Measurements from ENCODE around the gene F10.

DNA sequence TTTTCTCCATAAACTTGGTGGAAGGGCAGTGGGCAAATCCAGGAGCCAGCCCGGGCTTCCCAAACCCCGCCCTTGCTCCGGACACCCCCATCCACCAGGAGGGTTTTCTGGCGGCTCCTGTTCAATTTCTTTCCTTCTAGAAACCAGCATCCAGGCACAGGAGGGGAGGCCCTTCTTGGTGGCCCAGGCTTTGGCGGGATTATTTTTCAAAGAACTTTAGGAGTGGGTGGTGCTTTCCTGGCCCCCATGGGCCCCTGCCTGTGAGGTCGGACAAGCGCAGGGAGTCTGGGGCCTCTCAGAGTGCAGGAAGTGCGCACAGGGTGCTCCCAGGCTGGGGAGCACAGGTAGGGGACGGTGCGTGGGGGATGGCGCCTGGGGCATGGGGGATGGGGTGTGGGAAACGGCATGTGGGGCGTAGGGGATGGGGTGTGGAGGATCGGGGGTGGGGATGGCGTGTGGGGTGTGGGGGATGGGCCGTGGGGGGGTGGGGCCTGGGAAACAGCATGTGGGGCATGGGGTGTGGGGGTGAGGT, 16.6 kb upstream of the F10 start:
- no peak for TF ChIP-seq EZH2 (IDR thresholded peaks at IDR 0.05; ENCODE audit: borderline replicate concordance, low read depth, low read length, poor library complexity, severe bottlenecking)
- TF ChIP-seq, protein P1, sequence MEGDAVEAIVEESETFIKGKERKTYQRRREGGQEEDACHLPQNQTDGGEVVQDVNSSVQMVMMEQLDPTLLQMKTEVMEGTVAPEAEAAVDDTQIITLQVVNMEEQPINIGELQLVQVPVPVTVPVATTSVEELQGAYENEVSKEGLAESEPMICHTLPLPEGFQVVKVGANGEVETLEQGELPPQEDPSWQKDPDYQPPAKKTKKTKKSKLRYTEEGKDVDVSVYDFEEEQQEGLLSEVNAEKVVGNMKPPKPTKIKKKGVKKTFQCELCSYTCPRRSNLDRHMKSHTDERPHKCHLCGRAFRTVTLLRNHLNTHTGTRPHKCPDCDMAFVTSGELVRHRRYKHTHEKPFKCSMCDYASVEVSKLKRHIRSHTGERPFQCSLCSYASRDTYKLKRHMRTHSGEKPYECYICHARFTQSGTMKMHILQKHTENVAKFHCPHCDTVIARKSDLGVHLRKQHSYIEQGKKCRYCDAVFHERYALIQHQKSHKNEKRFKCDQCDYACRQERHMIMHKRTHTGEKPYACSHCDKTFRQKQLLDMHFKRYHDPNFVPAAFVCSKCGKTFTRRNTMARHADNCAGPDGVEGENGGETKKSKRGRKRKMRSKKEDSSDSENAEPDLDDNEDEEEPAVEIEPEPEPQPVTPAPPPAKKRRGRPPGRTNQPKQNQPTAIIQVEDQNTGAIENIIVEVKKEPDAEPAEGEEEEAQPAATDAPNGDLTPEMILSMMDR (conservative IDR thresholded peaks at IDR 0.05; ENCODE audit: low read depth, low read length): no peak

Measured in A673 (cell line).